Panc1 (cell line): ENCODE results near the gene FOXN1. TPM values are rescaled to one million over a fixed set of nuclear protein-coding genes. Genes with fewer than 3 reads are reported as not detected.

Experiments
- ATAC-seq: fragments of 200-7000 bp; cut with Tn5 transposase; 2 replicates; pipeline ENCODE4 v1.9.1; 2020; ENCODE audit warnings: mild to moderate bottlenecking, moderate library complexity
- BruUV-seq: library from RNA; stranded (reverse); fragments of 400-500 nt; replicated peaks from 2 replicates; lab custom pipeline; 2021; lab: Mats Ljungman, UMichigan
- CTCF ChIA-PET: fragments of 300-600 bp; sonication (Branson Sonifier 250); formaldehyde crosslinking; loops from one replicate; lab custom pipeline; 2022; ENCODE audit warnings: antibody characterized with exemption; lab: Charles Lee
- POLR2A ChIA-PET: fragments of 300-600 bp; sonication (Branson Sonifier 250); formaldehyde crosslinking; loops from one replicate; lab custom pipeline; 2022; ENCODE audit warnings: antibody characterized with exemption; lab: Charles Lee
- DNase-seq: peaks from one replicate; pipeline ENCODE4 v3.0.0-alpha.2; 2010; ENCODE audit warnings: low read depth, low spot score
- H3K27ac ChIP-seq: 2 replicates; pipeline ENCODE4 v1.5.1; 2011; ENCODE audit warnings: mild to moderate bottlenecking, low read length, inconsistent platforms
- H3K27me3 ChIP-seq: fragments of 200-500 bp; sonication (Bioruptor generic); 2 replicates; pipeline ENCODE4 v1.6.0; 2014; ENCODE audit warnings: low read length, inconsistent platforms; ENCODE audit not compliant: control insufficient read depth, insufficient read depth
- H3K36me3 ChIP-seq: fragments of 200-500 bp; sonication (Bioruptor generic); 2 replicates; pipeline ENCODE4 v1.5.1; 2014; ENCODE audit warnings: inconsistent platforms, mild to moderate bottlenecking, low read length, moderate library complexity; ENCODE audit not compliant: control insufficient read depth, insufficient read depth
- H3K4me1 ChIP-seq: 2 replicates; pipeline ENCODE4 v1.5.1; 2011; ENCODE audit warnings: inconsistent platforms, mild to moderate bottlenecking, low read length, moderate library complexity; ENCODE audit not compliant: control insufficient read depth, insufficient read depth
- H3K4me3 ChIP-seq, 2 experiments: 2 replicates each; pipeline ENCODE4 v1.5.1; 2011 to 2012; ENCODE audit warnings: low read depth in 2 of 2, low read length in 2 of 2, mild to moderate bottlenecking in 2 of 2, inconsistent platforms in 1 of 2, moderate library complexity in 1 of 2
- H3K9me3 ChIP-seq: fragments of 200-500 bp; sonication (Bioruptor generic); 2 replicates; pipeline ENCODE4 v1.5.1; 2014; ENCODE audit warnings: low read depth, mild to moderate bottlenecking, inconsistent platforms, low read length, moderate library complexity; ENCODE audit not compliant: control insufficient read depth, insufficient read depth
- POLR2AphosphoS5 ChIP-seq: IDR thresholded peaks from 2 replicates; pipeline ENCODE4 v1.6.1; 2012; ENCODE audit warnings: mild to moderate bottlenecking, low read depth, low read length, moderate library complexity
- SIN3A ChIP-seq: IDR thresholded peaks from 2 replicates; pipeline ENCODE4 v1.6.1; 2012; ENCODE audit warnings: low read depth, mild to moderate bottlenecking, low read length, moderate library complexity, borderline replicate concordance; ENCODE audit not compliant: insufficient read depth
- TCF7L2 ChIP-seq: IDR thresholded peaks from 2 replicates; pipeline ENCODE4 v1.6.1; 2011; ENCODE audit warnings: mild to moderate bottlenecking, low read depth, low read length, inconsistent platforms
- in situ Hi-C: cut with HindIII; loops from 2 replicates; pipeline ENCODE4 v1.10.0; 2016; ENCODE audit warnings: low sequenced_read_pairs, low pct_unique_long_range_greater_than_20kb
- intact Hi-C: fragments of 100-400 bp; cut with micrococcal nuclease; formaldehyde crosslinking; loops from one replicate; pipeline ENCODE4 v1.10.0; 2022; ENCODE audit not compliant: unreplicated experiment
- total RNA-seq: library from RNA; stranded (reverse); gene quantifications from one replicate; pipeline ENCODE4 v1.2.1, GENCODE V29; 2021; ENCODE audit not compliant: unreplicated experiment
- TF ChIP-seq, protein P1 (sequence below), 2 experiments: IDR thresholded peaks; 2 replicates each; pipeline ENCODE4 v1.6.1; 2011 to 2012; ENCODE audit warnings: low read depth in 2 of 2, control low read depth in 1 of 2, low read length in 1 of 2, mild to moderate bottlenecking in 1 of 2, moderate library complexity in 1 of 2; ENCODE audit not compliant: insufficient read depth in 1 of 2
- TF ChIP-seq, protein P2 (sequence below): fragments of 450-650 bp; IDR thresholded peaks from 2 replicates; pipeline ENCODE4 v1.5.1; 2017; ENCODE audit warnings: mild to moderate bottlenecking

FOXN1 gene
- total RNA-seq, 1 experiment from 2014 or later: not detected

- in situ Hi-C loops: no loop called here
- POLR2A ChIA-PET: no interaction called here
- DNase-seq (no peak), ATAC-seq (no peak)
- TF ChIP-seq SIN3A (no peak), TCF7L2 (no peak), POLR2AphosphoS5 (no peak)
- TF ChIP-seq, protein P1, sequence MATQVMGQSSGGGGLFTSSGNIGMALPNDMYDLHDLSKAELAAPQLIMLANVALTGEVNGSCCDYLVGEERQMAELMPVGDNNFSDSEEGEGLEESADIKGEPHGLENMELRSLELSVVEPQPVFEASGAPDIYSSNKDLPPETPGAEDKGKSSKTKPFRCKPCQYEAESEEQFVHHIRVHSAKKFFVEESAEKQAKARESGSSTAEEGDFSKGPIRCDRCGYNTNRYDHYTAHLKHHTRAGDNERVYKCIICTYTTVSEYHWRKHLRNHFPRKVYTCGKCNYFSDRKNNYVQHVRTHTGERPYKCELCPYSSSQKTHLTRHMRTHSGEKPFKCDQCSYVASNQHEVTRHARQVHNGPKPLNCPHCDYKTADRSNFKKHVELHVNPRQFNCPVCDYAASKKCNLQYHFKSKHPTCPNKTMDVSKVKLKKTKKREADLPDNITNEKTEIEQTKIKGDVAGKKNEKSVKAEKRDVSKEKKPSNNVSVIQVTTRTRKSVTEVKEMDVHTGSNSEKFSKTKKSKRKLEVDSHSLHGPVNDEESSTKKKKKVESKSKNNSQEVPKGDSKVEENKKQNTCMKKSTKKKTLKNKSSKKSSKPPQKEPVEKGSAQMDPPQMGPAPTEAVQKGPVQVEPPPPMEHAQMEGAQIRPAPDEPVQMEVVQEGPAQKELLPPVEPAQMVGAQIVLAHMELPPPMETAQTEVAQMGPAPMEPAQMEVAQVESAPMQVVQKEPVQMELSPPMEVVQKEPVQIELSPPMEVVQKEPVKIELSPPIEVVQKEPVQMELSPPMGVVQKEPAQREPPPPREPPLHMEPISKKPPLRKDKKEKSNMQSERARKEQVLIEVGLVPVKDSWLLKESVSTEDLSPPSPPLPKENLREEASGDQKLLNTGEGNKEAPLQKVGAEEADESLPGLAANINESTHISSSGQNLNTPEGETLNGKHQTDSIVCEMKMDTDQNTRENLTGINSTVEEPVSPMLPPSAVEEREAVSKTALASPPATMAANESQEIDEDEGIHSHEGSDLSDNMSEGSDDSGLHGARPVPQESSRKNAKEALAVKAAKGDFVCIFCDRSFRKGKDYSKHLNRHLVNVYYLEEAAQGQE (IDR thresholded peaks at IDR 0.05; ENCODE audit: insufficient read depth in 1 of 2, low read depth in 2 of 2, low read length in 1 of 2): no peak
- TF ChIP-seq, protein P2, sequence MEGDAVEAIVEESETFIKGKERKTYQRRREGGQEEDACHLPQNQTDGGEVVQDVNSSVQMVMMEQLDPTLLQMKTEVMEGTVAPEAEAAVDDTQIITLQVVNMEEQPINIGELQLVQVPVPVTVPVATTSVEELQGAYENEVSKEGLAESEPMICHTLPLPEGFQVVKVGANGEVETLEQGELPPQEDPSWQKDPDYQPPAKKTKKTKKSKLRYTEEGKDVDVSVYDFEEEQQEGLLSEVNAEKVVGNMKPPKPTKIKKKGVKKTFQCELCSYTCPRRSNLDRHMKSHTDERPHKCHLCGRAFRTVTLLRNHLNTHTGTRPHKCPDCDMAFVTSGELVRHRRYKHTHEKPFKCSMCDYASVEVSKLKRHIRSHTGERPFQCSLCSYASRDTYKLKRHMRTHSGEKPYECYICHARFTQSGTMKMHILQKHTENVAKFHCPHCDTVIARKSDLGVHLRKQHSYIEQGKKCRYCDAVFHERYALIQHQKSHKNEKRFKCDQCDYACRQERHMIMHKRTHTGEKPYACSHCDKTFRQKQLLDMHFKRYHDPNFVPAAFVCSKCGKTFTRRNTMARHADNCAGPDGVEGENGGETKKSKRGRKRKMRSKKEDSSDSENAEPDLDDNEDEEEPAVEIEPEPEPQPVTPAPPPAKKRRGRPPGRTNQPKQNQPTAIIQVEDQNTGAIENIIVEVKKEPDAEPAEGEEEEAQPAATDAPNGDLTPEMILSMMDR: no peak
- Histone ChIP-seq H3K27ac (peak overlapping the region; percentile 89), H3K4me3 (peak overlapping the region; percentile 87 to 89), H3K27me3 (no peaks in the 10 kb centered on the region), H3K36me3 (no peaks in the 10 kb centered on the region; the same call in 1 of the 2 replicates), H3K4me1 (peaks cover 22% of the 10 kb centered on the region), H3K9me3 (no peaks in the 10 kb centered on the region)
- CTCF ChIA-PET: interaction anchor here (0.5 kb wide), 1 partner anchor 20 kb away, joined by 7 read pairs; no protein-coding TSS in a partner anchor
- BruUV-seq: no TSS peak
- intact Hi-C loops: no loop called here
Measured at GRCh38 chr17:28572259-28573039, 66.3 kb downstream of the FOXN1 start.

DNA sequence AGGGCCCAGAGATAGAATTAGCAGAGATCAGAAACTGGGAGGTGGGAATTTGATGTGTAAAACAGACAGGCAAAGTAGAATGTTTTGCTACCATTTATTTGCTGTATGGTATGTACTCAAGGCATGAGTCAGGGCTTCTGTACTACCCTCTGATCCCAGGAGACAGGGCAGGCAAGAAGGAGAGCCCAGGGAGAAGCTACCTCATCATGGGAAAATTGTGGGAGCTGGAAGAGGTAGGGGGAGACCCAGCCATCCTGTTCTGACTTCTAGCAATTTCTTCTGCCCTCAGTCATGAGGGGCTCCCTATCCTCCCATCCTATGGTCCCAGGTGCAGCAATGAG, 66.9 kb downstream of the FOXN1 start:
- TF ChIP-seq TCF7L2: no peak
- TF ChIP-seq POLR2AphosphoS5: no peak
- TF ChIP-seq SIN3A: no peak
- TF ChIP-seq, protein P2: no peak
- H3K4me3 ChIP-seq: no peak overlapping the region
- in situ Hi-C loops (no loop called here), intact Hi-C loops (no loop called here)
- H3K9me3 ChIP-seq: no peaks in the 10 kb centered on the region
- H3K4me1 ChIP-seq: peaks cover 22% of the 10 kb centered on the region
- BruUV-seq: no TSS peak
- no peak for DNase-seq
- H3K27ac ChIP-seq: no peak overlapping the region
- ATAC-seq: no peak
- ChIA-PET POLR2A (no interaction called here), CTCF (no interaction called here)
- no peaks in the 10 kb centered on the region; the same call in 1 of the 2 replicates for H3K36me3 ChIP-seq
- H3K27me3 ChIP-seq: no peaks in the 10 kb centered on the region
